GM12801 (cell line): ENCODE results near the gene MID2.

Source experiments
- TF ChIP-seq, protein P1 (sequence below): IDR thresholded peaks from one replicate; pipeline ENCODE4 v1.5.1; 2011; ENCODE audit warnings: control low read depth; ENCODE audit not compliant: insufficient read length; ENCODE audit errors: extremely low read depth

The MID2 gene

GRCh38 chrX:107818900-107819521 lies 6.7 kb upstream of the MID2 start:
- TF ChIP-seq, protein P1, sequence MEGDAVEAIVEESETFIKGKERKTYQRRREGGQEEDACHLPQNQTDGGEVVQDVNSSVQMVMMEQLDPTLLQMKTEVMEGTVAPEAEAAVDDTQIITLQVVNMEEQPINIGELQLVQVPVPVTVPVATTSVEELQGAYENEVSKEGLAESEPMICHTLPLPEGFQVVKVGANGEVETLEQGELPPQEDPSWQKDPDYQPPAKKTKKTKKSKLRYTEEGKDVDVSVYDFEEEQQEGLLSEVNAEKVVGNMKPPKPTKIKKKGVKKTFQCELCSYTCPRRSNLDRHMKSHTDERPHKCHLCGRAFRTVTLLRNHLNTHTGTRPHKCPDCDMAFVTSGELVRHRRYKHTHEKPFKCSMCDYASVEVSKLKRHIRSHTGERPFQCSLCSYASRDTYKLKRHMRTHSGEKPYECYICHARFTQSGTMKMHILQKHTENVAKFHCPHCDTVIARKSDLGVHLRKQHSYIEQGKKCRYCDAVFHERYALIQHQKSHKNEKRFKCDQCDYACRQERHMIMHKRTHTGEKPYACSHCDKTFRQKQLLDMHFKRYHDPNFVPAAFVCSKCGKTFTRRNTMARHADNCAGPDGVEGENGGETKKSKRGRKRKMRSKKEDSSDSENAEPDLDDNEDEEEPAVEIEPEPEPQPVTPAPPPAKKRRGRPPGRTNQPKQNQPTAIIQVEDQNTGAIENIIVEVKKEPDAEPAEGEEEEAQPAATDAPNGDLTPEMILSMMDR, result no peak

GRCh38 chrX:107823042-107823441 lies 2.6 kb upstream of the MID2 start:
- TF ChIP-seq, protein P1, result no peak

- TF ChIP-seq, protein P1, result no peak
Observed at GRCh38 chrX:107823456-107823855, 2.2 kb upstream of the MID2 start.

DNA sequence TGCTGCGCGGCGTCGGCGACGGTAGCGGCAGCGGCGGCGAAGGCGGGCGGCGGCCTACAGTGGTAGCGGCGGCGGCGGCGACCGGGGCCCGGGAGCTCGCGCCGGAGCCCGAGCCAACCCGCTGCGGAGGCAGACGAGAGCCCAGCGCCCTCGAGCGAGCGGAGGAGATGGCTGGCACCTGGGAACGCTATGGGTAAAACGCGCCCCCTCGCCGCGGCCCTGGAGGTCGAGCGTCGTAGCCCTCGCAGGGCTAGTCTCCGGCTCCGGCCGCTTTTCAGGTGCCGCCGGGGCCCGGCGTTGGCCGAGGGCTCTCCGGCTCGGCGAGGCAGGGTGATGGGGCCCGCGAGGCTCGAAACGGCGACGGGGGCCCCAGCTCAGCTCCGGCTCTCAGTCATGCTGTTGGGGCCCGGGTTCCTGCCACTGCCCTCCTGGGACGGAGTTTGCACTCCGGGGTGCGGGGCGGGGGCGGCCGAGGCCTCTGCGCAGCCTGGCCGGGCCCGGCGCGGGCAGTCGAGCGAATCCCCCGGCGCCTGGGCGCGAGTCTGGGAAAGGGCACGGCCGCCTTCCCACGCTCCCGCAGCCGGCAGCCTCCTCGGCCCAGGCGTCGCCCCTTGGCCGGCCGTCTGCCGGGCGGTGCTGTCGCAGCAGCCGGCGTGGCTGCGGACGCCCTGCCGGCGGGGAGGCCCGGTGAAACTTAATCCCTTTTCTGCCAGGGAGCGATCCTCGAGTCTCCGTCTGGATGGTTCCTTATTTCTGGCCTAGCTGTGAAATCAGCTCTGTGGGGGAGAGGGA lies 768 bp downstream of the MID2 start:
- TF ChIP-seq, protein P1, result no peak

- TF ChIP-seq, protein P1, result no peak
Observed at GRCh38 chrX:107827030-107827831, 1.6 kb downstream of the MID2 start.

- TF ChIP-seq, protein P1, result no peak
Observed at GRCh38 chrX:107827852-107828251, 2.2 kb downstream of the MID2 start.

DNA sequence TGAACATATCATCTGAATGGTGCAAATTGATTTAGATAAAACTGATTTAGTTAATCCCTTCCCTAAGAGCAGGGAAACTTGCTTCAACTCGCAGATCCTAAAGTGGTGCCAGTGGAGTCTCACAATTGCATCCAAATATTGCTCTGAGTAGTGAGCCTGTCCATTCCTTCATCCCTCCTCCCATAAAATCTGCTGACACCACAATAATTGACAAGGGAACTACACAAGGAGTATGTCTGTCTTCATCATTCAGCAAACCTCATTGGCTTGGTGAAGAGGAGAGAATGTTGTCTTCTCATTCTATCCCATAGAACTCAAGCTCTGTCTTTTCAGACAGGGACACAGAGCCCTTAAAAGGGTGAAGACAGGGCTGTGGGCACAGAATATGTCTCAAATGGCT lies 4.2 kb downstream of the MID2 start:
- TF ChIP-seq, protein P1, result no peak
